VCaP (cell line): ENCODE results near the gene FAM118B.
"Not testable (repeated sequence)": the region's sequence is repeated elsewhere in the genome, so short reads cannot be mapped to it uniquely, and the experiment has no call there.

Source experiments
- H3K27ac ChIP-seq: fragments of 450-650 bp; 2 replicates; pipeline ENCODE4 v1.5.1; 2017
- TF ChIP-seq, protein P1 (sequence below): fragments of 450-650 bp; conservative IDR thresholded peaks from 2 replicates; pipeline ENCODE4 v1.5.1; 2017; ENCODE audit warnings: mild to moderate bottlenecking, moderate library complexity

The FAM118B gene

GRCh38 chr11:126308271-126308671 is 96.7 kb downstream of the FAM118B start:
- no peak overlapping the region for H3K27ac ChIP-seq
- TF ChIP-seq, protein P1, sequence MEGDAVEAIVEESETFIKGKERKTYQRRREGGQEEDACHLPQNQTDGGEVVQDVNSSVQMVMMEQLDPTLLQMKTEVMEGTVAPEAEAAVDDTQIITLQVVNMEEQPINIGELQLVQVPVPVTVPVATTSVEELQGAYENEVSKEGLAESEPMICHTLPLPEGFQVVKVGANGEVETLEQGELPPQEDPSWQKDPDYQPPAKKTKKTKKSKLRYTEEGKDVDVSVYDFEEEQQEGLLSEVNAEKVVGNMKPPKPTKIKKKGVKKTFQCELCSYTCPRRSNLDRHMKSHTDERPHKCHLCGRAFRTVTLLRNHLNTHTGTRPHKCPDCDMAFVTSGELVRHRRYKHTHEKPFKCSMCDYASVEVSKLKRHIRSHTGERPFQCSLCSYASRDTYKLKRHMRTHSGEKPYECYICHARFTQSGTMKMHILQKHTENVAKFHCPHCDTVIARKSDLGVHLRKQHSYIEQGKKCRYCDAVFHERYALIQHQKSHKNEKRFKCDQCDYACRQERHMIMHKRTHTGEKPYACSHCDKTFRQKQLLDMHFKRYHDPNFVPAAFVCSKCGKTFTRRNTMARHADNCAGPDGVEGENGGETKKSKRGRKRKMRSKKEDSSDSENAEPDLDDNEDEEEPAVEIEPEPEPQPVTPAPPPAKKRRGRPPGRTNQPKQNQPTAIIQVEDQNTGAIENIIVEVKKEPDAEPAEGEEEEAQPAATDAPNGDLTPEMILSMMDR = no peak

- not testable (repeated sequence) for H3K27ac ChIP-seq
Measured at GRCh38 chr11:126308771-126309170, 97.2 kb downstream of the FAM118B start.

- TF ChIP-seq, protein P1 = peak; percentile 93
- no peak overlapping the region for H3K27ac ChIP-seq
Measured at GRCh38 chr11:126310200-126310991, 98.8 kb downstream of the FAM118B start.

DNA sequence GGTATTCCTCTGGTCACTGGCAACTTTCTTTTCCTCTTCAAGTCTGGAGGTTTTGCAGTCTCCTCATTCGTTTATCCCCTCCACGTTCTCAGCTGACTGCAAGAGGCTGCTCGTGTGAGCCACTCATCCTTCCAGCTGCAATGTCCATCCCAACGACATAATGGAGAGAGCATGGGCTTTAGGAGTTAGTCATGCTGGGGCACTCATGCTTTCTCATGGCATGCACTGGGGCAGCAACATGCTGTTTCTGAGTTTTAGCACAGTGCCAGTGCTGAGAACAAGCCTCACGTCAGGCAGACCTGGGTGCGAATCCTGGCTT is 99.4 kb downstream of the FAM118B start:
- TF ChIP-seq, protein P1 = no peak
- H3K27ac ChIP-seq = no peak overlapping the region

GRCh38 chr11:126311401-126312291 is 100.1 kb downstream of the FAM118B start:
- no peak overlapping the region for H3K27ac ChIP-seq
- TF ChIP-seq, protein P1 = no peak
